Fibroblast of peridontal ligament (primary cell): ENCODE measurements around the gene UBE2F.
"Not testable (repeated sequence)": the region's sequence is repeated elsewhere in the genome, so short reads cannot be mapped to it uniquely, and the experiment has no call there.

Experiments
- DNase-seq: peaks from one replicate; pipeline ENCODE4 v3.0.0-alpha.2; 2010; ENCODE audit errors: extremely low read depth

UBE2F gene

GRCh38 chr2:238045575-238045974 is 78.8 kb downstream of the UBE2F start:
- DNase-seq = no peak

GRCh38 chr2:238046725-238047270 is 80.0 kb downstream of the UBE2F start:
- no peak for DNase-seq

- DNase-seq = peak; percentile 67
Observed at GRCh38 chr2:238053191-238053776, 86.5 kb downstream of the UBE2F start.

GRCh38 chr2:238055841-238056240 is 89.0 kb downstream of the UBE2F start:
- DNase-seq = no peak

GRCh38 chr2:238057696-238058575 is 91.1 kb downstream of the UBE2F start:
- DNase-seq = not testable (repeated sequence)

- no peak for DNase-seq
Observed at GRCh38 chr2:238059505-238059904, 92.7 kb downstream of the UBE2F start.

- peak; percentile 40 for DNase-seq
Observed at GRCh38 chr2:238060096-238060541, 93.3 kb downstream of the UBE2F start.

- peak; percentile 95 for DNase-seq
Observed at GRCh38 chr2:238060542-238061314, 93.9 kb downstream of the UBE2F start, which contains the start of gene SCLY. Gene SCLY, plus strand, starts transcription at chr2:238061001. Its CDS starts 54 bp downstream, at chr2:238061055.

GRCh38 chr2:238061315-238062202 is 94.7 kb downstream of the UBE2F start:
- peak; percentile 37 for DNase-seq

GRCh38 chr2:238063414-238064189 is 96.8 kb downstream of the UBE2F start:
- DNase-seq = no peak

GRCh38 chr2:238064376-238064775 is 97.6 kb downstream of the UBE2F start:
- no peak for DNase-seq

- DNase-seq = no peak
Observed at GRCh38 chr2:238065071-238065846, 98.4 kb downstream of the UBE2F start.

- no peak for DNase-seq
Observed at GRCh38 chr2:238066218-238066617, 99.4 kb downstream of the UBE2F start.

GRCh38 chr2:238066718-238067117 is 99.9 kb downstream of the UBE2F start:
- DNase-seq = not testable (repeated sequence)

GRCh38 chr2:238067939-238068338 is 101.1 kb downstream of the UBE2F start:
- DNase-seq = no peak

- DNase-seq = no peak
Observed at GRCh38 chr2:238069021-238069709, 102.4 kb downstream of the UBE2F start.

GRCh38 chr2:238069877-238070276 is 103.1 kb downstream of the UBE2F start:
- no peak for DNase-seq

GRCh38 chr2:238075397-238075796 is 108.6 kb downstream of the UBE2F start:
- DNase-seq = no peak

- DNase-seq = no peak
Observed at GRCh38 chr2:238077292-238077691, 110.5 kb downstream of the UBE2F start.
